Measurements from ENCODE around the gene CD72.
A peak's percentile ranks its signal among the peaks of the same experiment; 100 is the strongest.

Gene CD72

DNA sequence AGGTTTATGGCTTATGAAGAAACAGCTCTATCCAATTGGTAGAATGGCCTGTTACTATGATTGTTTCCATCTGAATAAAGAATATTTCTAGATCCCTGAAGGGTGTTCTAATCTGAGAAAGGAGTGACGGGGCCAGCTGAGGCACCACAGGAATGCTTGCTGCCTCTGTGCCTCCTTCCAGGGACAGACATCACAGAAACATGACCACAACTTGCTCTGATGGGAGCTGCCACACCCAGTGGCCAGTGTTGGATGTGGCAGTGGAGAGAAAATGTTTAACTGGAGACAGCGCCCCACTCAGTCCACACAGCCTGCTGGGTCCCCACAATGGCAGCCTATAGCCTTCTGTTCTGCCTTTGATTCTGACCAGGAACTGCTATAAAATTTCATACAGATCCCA, 51.8 kb downstream of the CD72 start:
- Histone ChIP-seq H2BK12ac (ENCODE audit: low read length) (no peak overlapping the region), H3K4me2 (ENCODE audit: low read length) (no peak overlapping the region), H3K27ac (ENCODE audit: low read depth, low read length) (no peak overlapping the region), H3K4ac (ENCODE audit: low read depth, low read length) (no peak overlapping the region), H2AFZ (ENCODE audit: insufficient read depth, low read length, poor library complexity) (no peak overlapping the region), H2AK5ac (ENCODE audit: low read length) (no peak overlapping the region), H4K91ac (ENCODE audit: low read depth, low read length) (no peak overlapping the region), H3K14ac (ENCODE audit: low read length) (no peak overlapping the region), H2BK120ac (ENCODE audit: insufficient read depth, low read length, poor library complexity) (no peak overlapping the region), H3K79me2 (ENCODE audit: control insufficient read depth, insufficient read depth, low read length, poor library complexity) (no peaks in the 10 kb centered on the region), H3K9me3 (ENCODE audit: insufficient read depth, low read depth, low read length) (no peaks in the 10 kb centered on the region), H3K18ac (ENCODE audit: low read length) (no peak overlapping the region), H3K4me1 (ENCODE audit: control insufficient read depth in 1 of 2, insufficient read depth in 2 of 2, low read length in 2 of 2) (peaks cover 7 to 10% of the 10 kb centered on the region in 2 experiments), H3K79me1 (ENCODE audit: low read length) (peaks cover 2% of the 10 kb centered on the region), H3K36me3 (ENCODE audit: control insufficient read depth in 1 of 2, insufficient read depth in 2 of 2, low read length in 2 of 2) (peaks cover 6 to 12% of the 10 kb centered on the region in 2 experiments), H2BK5ac (ENCODE audit: low read depth, low read length, poor library complexity) (no peak overlapping the region), H4K8ac (ENCODE audit: low read depth, low read length) (no peak overlapping the region), H3K9ac (ENCODE audit: low read length) (no peak overlapping the region), H3K23ac (ENCODE audit: low read length) (no peak overlapping the region), H4K12ac (ENCODE audit: low read depth, low read length) (no peak overlapping the region), H3K4me3 (ENCODE audit: low read depth, low read length) (no peak overlapping the region), H3K27me3 (ENCODE audit: insufficient read depth, low read length) (no peaks in the 10 kb centered on the region)
- no peak for DNase-seq
- WGBS (ENCODE audit: extremely low coverage, insufficient coverage, insufficient read length) = no CpG with 5 or more reads among the region's 2 CpGs

DNA sequence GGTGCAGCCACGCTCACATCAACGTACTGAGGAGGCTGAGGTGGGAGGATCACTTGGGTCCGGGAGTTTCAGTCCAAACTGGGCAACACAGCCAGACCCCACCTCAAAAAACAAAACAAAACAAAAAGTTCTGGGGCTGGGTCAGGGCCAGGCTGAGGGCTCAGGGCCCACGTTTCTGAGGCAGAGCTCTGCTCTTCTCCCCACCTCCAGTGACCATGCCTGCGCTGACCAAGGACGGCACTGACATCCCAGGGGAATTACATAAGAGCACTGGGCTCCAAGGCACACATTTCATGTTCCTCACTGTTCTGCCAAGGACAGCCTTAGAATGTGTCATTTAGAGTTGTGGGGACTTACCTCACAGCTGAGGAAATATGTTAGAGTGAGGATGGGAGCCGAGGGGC, 53.6 kb downstream of the CD72 start:
- Histone ChIP-seq H2BK5ac (ENCODE audit: low read depth, low read length, poor library complexity) (no peak overlapping the region), H3K14ac (ENCODE audit: low read length) (no peak overlapping the region)
- WGBS (ENCODE audit: extremely low coverage, insufficient coverage, insufficient read length) = no CpG with 5 or more reads among the region's 7 CpGs

DNA sequence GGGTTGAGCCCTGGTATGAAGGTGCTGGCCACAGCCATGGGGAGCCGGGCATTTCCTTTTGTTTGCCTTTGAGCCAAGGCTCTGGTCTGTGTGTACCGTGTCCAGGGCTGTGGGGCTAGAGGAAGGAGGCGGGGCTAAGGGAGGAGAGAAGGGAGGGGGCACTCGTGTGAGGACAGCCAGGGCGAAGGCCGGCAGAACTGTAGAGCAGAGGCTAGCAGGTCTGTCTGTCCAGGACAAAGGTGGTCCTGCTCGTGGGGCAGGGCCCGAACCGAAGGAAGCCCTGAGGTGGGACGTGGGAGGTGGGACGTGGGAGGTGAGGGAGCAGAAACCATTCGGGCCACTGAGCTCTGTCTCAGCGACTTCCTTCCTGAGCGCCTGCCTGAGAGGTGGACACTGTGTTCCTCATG, 54.4 kb downstream of the CD72 start:
- Histone ChIP-seq H3K79me1 (ENCODE audit: low read length) (peaks cover 2% of the 10 kb centered on the region), H4K8ac (ENCODE audit: low read depth, low read length) (peak overlapping the region; percentile 44), H3K18ac (ENCODE audit: low read length) (no peak overlapping the region), H3K79me2 (ENCODE audit: control insufficient read depth, insufficient read depth, low read length, poor library complexity) (no peaks in the 10 kb centered on the region), H2BK120ac (ENCODE audit: insufficient read depth, low read length, poor library complexity) (no peak overlapping the region), H3K4me2 (ENCODE audit: low read length) (no peak overlapping the region), H2AFZ (ENCODE audit: insufficient read depth, low read length, poor library complexity) (no peak overlapping the region), H4K91ac (ENCODE audit: low read depth, low read length) (peak overlapping the region; percentile 42), H3K27ac (ENCODE audit: low read depth, low read length) (no peak overlapping the region), H2AK5ac (ENCODE audit: low read length) (no peak overlapping the region), H3K4me3 (ENCODE audit: low read depth, low read length) (no peak overlapping the region), H3K9me3 (ENCODE audit: insufficient read depth, low read depth, low read length) (no peaks in the 10 kb centered on the region), H2BK5ac (ENCODE audit: low read depth, low read length, poor library complexity) (no peak overlapping the region), H3K23ac (ENCODE audit: low read length) (no peak overlapping the region), H3K9ac (ENCODE audit: low read length) (no peak overlapping the region), H4K12ac (ENCODE audit: low read depth, low read length) (no peak overlapping the region), H3K27me3 (ENCODE audit: insufficient read depth, low read length) (no peaks in the 10 kb centered on the region), H3K14ac (ENCODE audit: low read length) (no peak overlapping the region), H2BK12ac (ENCODE audit: low read length) (no peak overlapping the region), H3K4ac (ENCODE audit: low read depth, low read length) (no peak overlapping the region), H3K4me1 (ENCODE audit: control insufficient read depth in 1 of 2, insufficient read depth in 2 of 2, low read length in 2 of 2) (peaks cover 7 to 10% of the 10 kb centered on the region in 2 experiments), H3K36me3 (ENCODE audit: control insufficient read depth in 1 of 2, insufficient read depth in 2 of 2, low read length in 2 of 2) (peaks cover 22 to 30% of the 10 kb centered on the region in 2 experiments)
- no CpG with 5 or more reads among the region's 14 CpGs for WGBS (ENCODE audit: extremely low coverage, insufficient coverage, insufficient read length)
- DNase-seq = no peak

More for the DNA sequence above, 53.6 kb downstream of the CD72 start:
- no peak overlapping the region for H3K18ac ChIP-seq (ENCODE audit: low read length)
- no peak for DNase-seq
- no peak overlapping the region for H3K23ac ChIP-seq (ENCODE audit: low read length)
- H3K79me1 ChIP-seq (ENCODE audit: low read length) = peaks cover 2% of the 10 kb centered on the region
- no peak overlapping the region for H3K9ac ChIP-seq (ENCODE audit: low read length)
- H3K9me3 ChIP-seq (ENCODE audit: insufficient read depth, low read depth, low read length) = no peaks in the 10 kb centered on the region
- no peak overlapping the region for H2BK12ac ChIP-seq (ENCODE audit: low read length)
- peaks cover 7 to 10% of the 10 kb centered on the region in 2 experiments for H3K4me1 ChIP-seq (ENCODE audit: control insufficient read depth in 1 of 2, insufficient read depth in 2 of 2, low read length in 2 of 2)
- no peak overlapping the region for H3K4me2 ChIP-seq (ENCODE audit: low read length)
- no peak overlapping the region for H3K4me3 ChIP-seq (ENCODE audit: low read depth, low read length)
- no peak overlapping the region for H2AK5ac ChIP-seq (ENCODE audit: low read length)
- peaks cover 22 to 27% of the 10 kb centered on the region in 2 experiments for H3K36me3 ChIP-seq (ENCODE audit: control insufficient read depth in 1 of 2, insufficient read depth in 2 of 2, low read length in 2 of 2)
- H2BK120ac ChIP-seq (ENCODE audit: insufficient read depth, low read length, poor library complexity) = no peak overlapping the region
- H4K8ac ChIP-seq (ENCODE audit: low read depth, low read length) = no peak overlapping the region
- no peak overlapping the region for H3K4ac ChIP-seq (ENCODE audit: low read depth, low read length)
- H3K79me2 ChIP-seq (ENCODE audit: control insufficient read depth, insufficient read depth, low read length, poor library complexity) = no peaks in the 10 kb centered on the region
- H4K12ac ChIP-seq (ENCODE audit: low read depth, low read length) = no peak overlapping the region
- no peak overlapping the region for H3K27ac ChIP-seq (ENCODE audit: low read depth, low read length)
- no peak overlapping the region for H4K91ac ChIP-seq (ENCODE audit: low read depth, low read length)
- H3K27me3 ChIP-seq (ENCODE audit: insufficient read depth, low read length) = no peaks in the 10 kb centered on the region
- H2AFZ ChIP-seq (ENCODE audit: insufficient read depth, low read length, poor library complexity) = no peak overlapping the region

DNA sequence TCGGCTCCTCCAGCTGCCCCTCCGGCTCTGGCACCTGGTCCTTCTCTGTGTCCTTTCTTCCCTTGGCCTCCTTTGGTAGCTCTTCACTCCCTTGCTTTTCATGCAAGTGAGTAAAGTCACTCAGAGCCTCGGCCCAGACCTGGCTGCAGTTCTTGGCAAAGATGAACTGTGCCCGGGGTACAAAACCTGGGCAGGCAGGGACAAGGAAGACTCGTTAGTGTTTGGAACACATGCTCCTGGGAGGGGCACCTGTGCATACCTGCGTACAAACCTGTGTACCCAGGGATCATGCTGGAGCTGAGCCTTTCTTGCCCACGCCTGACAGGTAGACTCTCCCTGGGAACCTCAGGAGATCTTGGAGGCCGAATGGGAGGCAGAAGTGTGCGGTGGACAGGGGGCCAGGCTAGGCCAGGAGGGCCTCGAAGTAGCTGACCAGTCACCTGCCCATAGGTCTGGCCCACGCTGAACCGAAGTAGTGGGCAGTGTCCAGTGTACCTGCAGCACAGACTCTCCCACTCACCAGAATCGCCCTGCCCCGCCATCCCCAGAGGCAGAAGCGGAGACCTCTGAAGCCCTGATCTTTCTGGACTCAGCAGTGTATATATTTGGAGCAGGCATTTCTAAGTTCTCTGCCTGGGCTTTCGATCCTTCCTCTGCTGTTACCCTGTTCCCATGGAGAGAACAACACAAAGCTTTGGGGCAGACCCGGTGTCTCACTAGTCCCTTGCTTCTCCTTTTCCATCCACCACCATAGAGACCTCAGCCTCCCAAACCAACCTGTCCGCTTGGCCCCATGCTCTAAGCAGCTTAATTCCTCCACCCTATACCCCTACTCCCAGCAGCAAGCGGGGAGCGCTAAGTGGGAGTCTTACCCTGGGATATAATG, 55.1 kb downstream of the CD72 start:
- no CpG with 5 or more reads among the region's 20 CpGs for WGBS (ENCODE audit: extremely low coverage, insufficient coverage, insufficient read length)
- Histone ChIP-seq H3K9me3 (ENCODE audit: insufficient read depth, low read depth, low read length) (peaks cover under 1% of the 10 kb centered on the region), H3K36me3 (ENCODE audit: control insufficient read depth in 1 of 2, insufficient read depth in 2 of 2, low read length in 2 of 2) (peaks cover 26 to 36% of the 10 kb centered on the region in 2 experiments), H3K4me3 (ENCODE audit: low read depth, low read length) (no peak overlapping the region), H3K27me3 (ENCODE audit: insufficient read depth, low read length) (no peaks in the 10 kb centered on the region), H3K4me1 (ENCODE audit: control insufficient read depth in 1 of 2, insufficient read depth in 2 of 2, low read length in 2 of 2) (peaks cover 7 to 10% of the 10 kb centered on the region in 2 experiments), H3K79me1 (ENCODE audit: low read length) (peaks cover 2% of the 10 kb centered on the region), H3K18ac (ENCODE audit: low read length) (no peak overlapping the region), H3K4me2 (ENCODE audit: low read length) (no peak overlapping the region), H4K8ac (ENCODE audit: low read depth, low read length) (no peak overlapping the region), H3K4ac (ENCODE audit: low read depth, low read length) (no peak overlapping the region), H2AFZ (ENCODE audit: insufficient read depth, low read length, poor library complexity) (no peak overlapping the region), H4K91ac (ENCODE audit: low read depth, low read length) (peak overlapping the region; percentile 42), H3K27ac (ENCODE audit: low read depth, low read length) (no peak overlapping the region), H3K14ac (ENCODE audit: low read length) (no peak overlapping the region), H2BK120ac (ENCODE audit: insufficient read depth, low read length, poor library complexity) (no peak overlapping the region), H3K23ac (ENCODE audit: low read length) (no peak overlapping the region), H3K79me2 (ENCODE audit: control insufficient read depth, insufficient read depth, low read length, poor library complexity) (no peaks in the 10 kb centered on the region), H2BK12ac (ENCODE audit: low read length) (no peak overlapping the region), H2AK5ac (ENCODE audit: low read length) (no peak overlapping the region), H3K9ac (ENCODE audit: low read length) (no peak overlapping the region), H4K12ac (ENCODE audit: low read depth, low read length) (no peak overlapping the region), H2BK5ac (ENCODE audit: low read depth, low read length, poor library complexity) (no peak overlapping the region)
- no peak for DNase-seq

Data from trophoblast cell (in vitro differentiated cells and primary cell).